IPS DF 6.9 (cell line): ENCODE data around the gene RADIL.

ENCODE experiments used
- DNase-seq: peaks from one replicate; pipeline ENCODE4 v3.0.0-alpha.2; 2013; ENCODE audit warnings: low read depth, low spot score
- H3K27ac ChIP-seq: one replicate; pipeline ENCODE4 v1.5.1; 2013; ENCODE audit warnings: low read length, control low read depth
- H3K27me3 ChIP-seq: 2 replicates; pipeline ENCODE4 v1.6.1; 2013; ENCODE audit warnings: mild to moderate bottlenecking, low read length; ENCODE audit not compliant: control insufficient read depth, insufficient read depth
- H3K36me3 ChIP-seq: 2 replicates; pipeline ENCODE4 v1.6.1; 2013; ENCODE audit warnings: low read length; ENCODE audit not compliant: control insufficient read depth, insufficient read depth
- H3K4me1 ChIP-seq: 2 replicates; pipeline ENCODE4 v1.6.1; 2013; ENCODE audit warnings: low read length; ENCODE audit not compliant: control insufficient read depth, insufficient read depth
- H3K4me3 ChIP-seq: 2 replicates; pipeline ENCODE4 v1.5.1; 2013; ENCODE audit warnings: mild to moderate bottlenecking, low read length
- H3K9me3 ChIP-seq: 2 replicates; pipeline ENCODE4 v1.6.1; 2013; ENCODE audit warnings: low read length, inconsistent platforms; ENCODE audit not compliant: control insufficient read depth, insufficient read depth
- WGBS: extraction: QIAGEN DNeasy Blood & Tissue Kit; methylation state at CpG from one replicate; pipeline ENCODE4 v1.1.7; 2013; ENCODE audit warnings: mixed read lengths, missing lambda C conversion rate; ENCODE audit not compliant: insufficient read length, insufficient coverage; 5-methylcytosine and 5-hydroxymethylcytosine counted together

RADIL gene

DNA sequence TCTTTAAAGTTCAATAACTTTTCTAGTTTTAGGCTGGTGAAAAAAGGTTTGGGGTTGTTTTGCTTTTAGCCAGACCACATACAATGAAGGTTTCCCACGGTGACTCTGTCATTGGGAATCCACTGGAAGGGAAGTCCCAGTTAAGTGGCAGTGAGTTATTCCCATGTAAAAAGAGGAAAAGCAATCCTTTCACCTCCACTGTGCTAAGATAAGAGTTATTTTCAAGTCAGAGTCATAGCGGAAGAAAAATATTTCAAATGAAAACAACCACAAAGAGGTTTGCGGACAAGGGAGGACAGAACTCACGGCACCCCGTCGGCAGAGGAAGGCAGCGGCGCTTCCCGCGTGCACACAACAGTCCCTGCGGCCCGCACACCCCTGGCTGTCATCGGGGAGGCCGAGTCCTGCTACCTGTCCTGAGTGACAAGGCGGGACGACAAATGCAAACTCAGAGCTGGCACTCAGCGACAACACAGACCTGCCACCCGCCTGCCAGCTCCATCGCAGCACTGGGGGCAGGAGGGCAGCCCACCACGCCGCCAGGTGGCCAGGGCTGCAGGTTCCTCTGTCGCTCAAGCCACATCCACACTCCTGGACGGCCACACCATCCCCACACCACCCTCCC lies 12.3 kb downstream of the RADIL start:
- Histone ChIP-seq H3K27ac (no peak overlapping the region), H3K27me3 (no peaks in the 10 kb centered on the region; the same call in 1 of the 2 replicates), H3K9me3 (peaks cover 9% of the 10 kb centered on the region), H3K36me3 (no peaks in the 10 kb centered on the region), H3K4me3 (no peak overlapping the region), H3K4me1 (no peaks in the 10 kb centered on the region; the same call in 1 of the 2 replicates)
- no CpG with 5 or more reads among the region's 23 CpGs for WGBS
- no peak for DNase-seq

DNA sequence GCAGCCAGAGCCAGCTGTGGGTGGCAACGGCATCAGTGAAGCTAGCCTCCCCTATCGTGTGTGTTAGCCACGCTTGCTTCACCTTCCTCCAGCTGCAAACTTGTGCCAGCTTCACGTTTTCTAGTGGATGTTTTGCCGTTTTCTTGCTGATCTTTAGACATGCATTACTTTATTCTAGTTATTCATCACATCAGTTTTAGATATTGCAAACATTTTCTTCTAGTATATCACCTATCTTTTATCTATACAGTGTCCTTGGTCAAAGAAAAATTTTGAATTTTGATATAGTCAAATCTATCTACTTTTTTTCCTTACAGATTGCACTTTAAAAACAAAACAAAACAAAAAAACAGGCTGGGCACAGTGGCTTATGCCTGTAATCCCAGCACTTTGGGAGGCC lies 15.0 kb downstream of the RADIL start:
- no peak overlapping the region for H3K27ac ChIP-seq
- H3K36me3 ChIP-seq, result no peaks in the 10 kb centered on the region
- DNase-seq, result no peak
- peaks cover 6% of the 10 kb centered on the region for H3K9me3 ChIP-seq
- H3K4me1 ChIP-seq, result no peaks in the 10 kb centered on the region; the same call in 1 of the 2 replicates
- no CpG with 5 or more reads among the region's 5 CpGs for WGBS
- no peak overlapping the region for H3K4me3 ChIP-seq
- no peaks in the 10 kb centered on the region; the same call in 1 of the 2 replicates for H3K27me3 ChIP-seq

DNA sequence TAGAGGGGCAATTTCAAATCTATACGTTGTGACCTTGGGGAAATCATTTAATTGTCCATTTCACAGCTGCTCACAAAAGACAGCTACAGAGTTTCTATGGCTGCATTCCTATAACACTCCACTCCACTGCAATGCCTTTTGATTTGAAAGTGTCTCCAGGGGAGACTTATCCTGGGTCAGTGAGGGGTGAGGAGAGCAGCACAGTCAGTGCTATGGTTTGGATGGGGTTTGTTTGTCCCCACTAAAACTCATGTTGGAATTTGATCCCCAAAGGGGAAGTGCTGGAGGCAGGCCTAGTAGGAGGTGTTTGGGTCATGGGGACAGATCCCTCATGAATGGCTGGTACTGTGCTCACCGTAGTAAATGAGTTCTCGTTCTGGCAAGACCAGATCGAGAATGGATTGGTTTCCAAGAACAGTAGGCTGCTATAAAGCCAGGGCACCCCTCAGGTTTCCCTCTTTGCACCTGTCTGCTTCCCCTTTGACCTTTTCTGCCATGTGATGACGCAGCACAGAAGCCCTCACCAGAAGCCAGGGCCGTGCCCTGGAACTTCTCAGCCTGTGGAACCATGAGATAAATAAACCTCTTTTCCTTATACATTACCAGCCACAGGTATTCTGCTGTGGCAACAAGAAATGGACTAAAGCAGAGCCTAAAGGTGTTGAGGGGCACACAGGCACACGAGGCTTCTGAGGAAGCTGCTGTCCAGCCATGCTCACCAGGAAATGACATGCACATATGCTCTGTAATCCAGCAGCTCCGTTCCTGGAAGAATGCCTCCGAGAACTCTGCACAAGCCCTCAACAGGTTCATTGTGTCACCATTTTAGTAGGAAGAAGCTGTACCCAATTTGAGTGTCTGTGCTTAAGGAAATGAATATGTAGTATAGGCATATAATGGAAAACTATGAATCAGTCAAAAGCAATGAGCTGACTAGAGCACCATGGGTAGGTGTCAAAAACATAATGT lies 16.7 kb downstream of the RADIL start:
- no peaks in the 10 kb centered on the region for H3K36me3 ChIP-seq
- no CpG with 5 or more reads among the region's 9 CpGs for WGBS
- no peak for DNase-seq
- H3K4me3 ChIP-seq, result no peak overlapping the region
- H3K27ac ChIP-seq, result no peak overlapping the region
- no peaks in the 10 kb centered on the region; the same call in 1 of the 2 replicates for H3K27me3 ChIP-seq
- peaks cover 2% of the 10 kb centered on the region; the same call in 1 of the 2 replicates for H3K4me1 ChIP-seq
- H3K9me3 ChIP-seq, result peaks cover 5% of the 10 kb centered on the region

DNA sequence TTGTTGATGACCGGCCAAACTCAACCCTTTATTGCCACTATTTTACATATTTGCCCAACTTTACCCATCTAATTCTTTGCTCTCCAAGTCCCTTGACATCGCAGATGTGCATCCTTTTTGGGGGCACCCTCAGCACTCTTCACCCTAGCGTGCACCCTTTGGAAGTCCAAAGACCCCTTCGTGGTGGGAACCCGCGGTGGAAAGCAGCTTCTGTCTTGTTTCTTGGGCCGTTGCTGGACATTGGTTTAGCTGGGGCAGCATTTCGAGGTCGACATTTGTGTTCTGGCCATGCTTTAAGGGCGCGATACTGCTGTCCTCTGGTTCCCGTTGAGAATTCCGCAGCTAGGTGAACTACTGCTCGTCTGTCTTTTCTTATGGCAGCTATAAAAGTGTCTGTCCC lies 21.4 kb downstream of the RADIL start:
- no CpG with 5 or more reads among the region's 14 CpGs for WGBS
- Histone ChIP-seq H3K9me3 (peaks cover 5% of the 10 kb centered on the region), H3K4me1 (0 out of 2 replicates have a peak, but pooled peaks cover 2% of the 10 kb centered on the region), H3K4me3 (peak overlapping the region; percentile 52; the same call in 1 of the 2 replicates), H3K36me3 (no peaks in the 10 kb centered on the region), H3K27me3 (no peaks in the 10 kb centered on the region), H3K27ac (no peak overlapping the region)
- no peak for DNase-seq

DNA sequence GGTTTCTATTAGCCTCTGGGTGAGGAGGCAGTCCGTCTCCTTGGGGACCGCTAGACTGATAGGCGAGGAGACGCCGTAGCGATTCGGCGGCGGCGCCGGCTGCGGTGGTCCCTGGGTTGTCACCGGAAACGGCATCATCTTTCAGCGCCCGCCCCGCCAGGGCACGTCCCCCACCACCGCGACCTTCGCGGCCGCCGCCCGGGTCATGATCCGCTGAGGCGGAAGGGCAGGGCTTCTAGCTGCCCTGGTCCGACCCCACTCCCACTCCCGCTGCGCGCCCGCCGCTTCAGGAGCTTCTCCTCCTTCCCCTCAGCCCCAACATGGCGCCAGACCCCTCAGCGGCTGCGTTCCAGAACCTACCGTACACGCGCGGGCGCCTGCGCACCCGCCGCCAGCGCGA lies 21.8 kb downstream of the RADIL start, which contains the start of gene PAPOLB:
Gene PAPOLB (minus strand): TSS at position 358 of the 400 bp plus-strand sequence. CDS start 220 bp downstream, at position 138.
- DNase-seq, result no peak
- Histone ChIP-seq H3K27me3 (no peaks in the 10 kb centered on the region), H3K9me3 (peaks cover under 1% of the 10 kb centered on the region; the same call in 1 of the 2 replicates), H3K4me1 (0 out of 2 replicates have a peak, but pooled peaks cover 2% of the 10 kb centered on the region), H3K36me3 (no peaks in the 10 kb centered on the region), H3K4me3 (peak within 1 kb of the TSS; percentile 52; the same call in 1 of the 2 replicates), H3K27ac (no peak within 1 kb of the TSS)
- no CpG with 5 or more reads among the region's 46 CpGs for WGBS

DNA sequence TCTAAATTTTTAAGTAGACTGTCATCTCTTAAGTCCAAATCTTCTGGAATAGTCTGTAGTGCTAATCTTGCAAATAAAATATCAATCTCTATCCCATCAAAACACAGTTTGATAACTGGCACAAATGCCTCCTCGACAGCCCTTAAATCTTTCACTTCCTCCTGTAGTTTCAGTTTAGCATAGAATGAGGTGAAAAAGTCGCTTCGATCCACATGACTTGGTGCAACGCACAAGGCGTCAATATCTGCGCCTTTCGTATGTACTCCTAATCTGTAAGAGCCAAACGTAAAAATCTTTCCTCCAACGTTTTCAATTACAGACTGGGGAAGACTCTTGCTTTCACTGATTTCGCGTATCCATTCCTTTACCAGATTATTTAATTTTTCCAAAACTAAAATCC lies 22.3 kb downstream of the RADIL start:
- Histone ChIP-seq H3K4me3 (peak overlapping the region; percentile 52; the same call in 1 of the 2 replicates), H3K27ac (no peak overlapping the region), H3K9me3 (no peaks in the 10 kb centered on the region; the same call in 1 of the 2 replicates), H3K27me3 (no peaks in the 10 kb centered on the region), H3K36me3 (no peaks in the 10 kb centered on the region), H3K4me1 (0 out of 2 replicates have a peak, but pooled peaks cover 2% of the 10 kb centered on the region)
- no CpG with 5 or more reads among the region's 11 CpGs for WGBS
- no peak for DNase-seq

DNA sequence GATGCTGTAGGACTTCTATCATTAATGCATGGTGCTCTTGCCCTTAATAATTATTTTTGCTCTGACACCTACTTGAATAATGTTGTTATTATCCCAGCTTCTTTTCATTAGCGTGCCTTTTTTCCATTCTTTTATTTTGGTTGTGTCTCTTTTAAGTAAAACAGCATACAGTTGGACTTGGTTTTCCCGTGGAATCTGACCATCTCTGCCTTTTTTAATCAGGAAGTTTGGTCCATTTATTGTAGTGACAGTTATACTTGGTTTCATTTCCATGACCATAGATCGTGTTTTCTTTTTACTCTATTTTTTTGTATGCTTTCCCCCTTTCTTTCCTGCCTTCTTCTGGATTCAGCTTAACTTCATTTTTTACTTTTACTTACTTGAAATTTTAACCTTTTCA lies 26.3 kb downstream of the RADIL start:
- Histone ChIP-seq H3K9me3 (peaks cover 2% of the 10 kb centered on the region), H3K27ac (no peak overlapping the region), H3K36me3 (no peaks in the 10 kb centered on the region), H3K27me3 (no peaks in the 10 kb centered on the region), H3K4me1 (0 out of 2 replicates have a peak, but pooled peaks cover under 1% of the 10 kb centered on the region), H3K4me3 (no peak overlapping the region)
- DNase-seq, result no peak
- WGBS, result no CpG with 5 or more reads among the region's 3 CpGs

DNA sequence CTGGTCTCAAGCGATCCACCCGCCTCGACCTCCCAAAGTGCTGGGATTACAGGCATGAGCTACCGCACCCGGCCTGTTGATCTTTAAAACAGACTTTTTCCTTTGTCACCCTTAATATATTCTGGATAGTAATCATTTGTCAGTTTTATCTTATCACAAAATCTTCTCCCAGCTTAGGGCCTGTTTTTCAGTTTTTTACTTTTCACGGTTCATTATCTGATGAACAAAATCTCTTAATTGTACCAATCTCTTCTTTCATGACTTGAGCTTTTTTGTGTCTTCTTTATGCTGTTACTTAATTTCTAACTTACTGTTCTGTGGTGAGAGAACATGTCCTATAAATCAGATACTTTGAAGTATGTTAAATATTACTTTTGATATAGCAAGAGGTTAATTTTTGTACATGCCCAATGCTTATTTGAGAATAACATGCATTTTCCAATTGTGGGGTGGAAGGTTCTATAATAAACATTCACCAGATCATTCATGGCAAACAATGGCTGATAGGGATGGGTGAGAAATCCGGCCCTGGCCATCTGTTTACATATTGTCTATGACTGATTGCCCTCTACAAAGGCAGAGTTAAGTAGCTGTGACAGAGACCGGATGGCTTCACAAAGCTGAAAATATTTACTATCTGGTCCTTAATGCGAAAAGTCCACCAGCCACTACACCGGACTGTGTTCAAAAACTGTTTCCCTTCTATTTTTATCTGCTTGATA lies 27.0 kb downstream of the RADIL start:
- Histone ChIP-seq H3K4me3 (no peak overlapping the region), H3K4me1 (no peaks in the 10 kb centered on the region), H3K27me3 (no peaks in the 10 kb centered on the region), H3K27ac (no peak overlapping the region), H3K9me3 (peaks cover 2% of the 10 kb centered on the region), H3K36me3 (no peaks in the 10 kb centered on the region)
- DNase-seq, result no peak
- WGBS, result no CpG with 5 or more reads among the region's 10 CpGs

DNA sequence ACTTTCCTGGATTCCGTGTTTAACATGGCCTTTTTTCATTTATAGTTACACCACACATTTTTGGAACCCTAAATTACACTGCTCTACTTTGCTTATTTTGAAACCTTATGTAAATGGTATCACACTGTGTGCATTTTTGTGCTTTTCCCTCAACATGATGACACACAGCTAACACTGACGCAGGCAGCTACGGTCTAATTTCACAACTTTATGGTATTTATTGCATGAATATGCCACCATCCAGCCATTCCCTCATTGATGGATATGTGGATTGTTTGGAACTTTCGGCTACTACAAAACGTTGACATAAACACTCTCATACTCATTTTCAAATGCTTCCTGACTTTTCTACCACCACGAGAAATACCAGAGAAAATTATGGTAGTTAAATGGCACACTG lies 28.6 kb downstream of the RADIL start:
- no peak for DNase-seq
- no peaks in the 10 kb centered on the region for H3K36me3 ChIP-seq
- no peaks in the 10 kb centered on the region for H3K27me3 ChIP-seq
- WGBS, result no CpG with 5 or more reads among the region's 6 CpGs
- H3K4me1 ChIP-seq, result no peaks in the 10 kb centered on the region
- H3K9me3 ChIP-seq, result peaks cover 2% of the 10 kb centered on the region
- no peak overlapping the region for H3K4me3 ChIP-seq
- H3K27ac ChIP-seq, result no peak overlapping the region
